ENCODE measurements around the gene GINS3. TPM values are rescaled to one million over a fixed set of nuclear protein-coding genes. Genes with fewer than 3 reads are reported as not detected.
A peak's percentile ranks its signal among the peaks of the same experiment; 100 is the strongest.
"Not testable (repeated sequence)": the region's sequence is repeated elsewhere in the genome, so short reads cannot be mapped to it uniquely, and the experiment has no call there.

Gene GINS3
- total RNA-seq, 1 experiment from 2014 or later, result 7.3 TPM

DNA sequence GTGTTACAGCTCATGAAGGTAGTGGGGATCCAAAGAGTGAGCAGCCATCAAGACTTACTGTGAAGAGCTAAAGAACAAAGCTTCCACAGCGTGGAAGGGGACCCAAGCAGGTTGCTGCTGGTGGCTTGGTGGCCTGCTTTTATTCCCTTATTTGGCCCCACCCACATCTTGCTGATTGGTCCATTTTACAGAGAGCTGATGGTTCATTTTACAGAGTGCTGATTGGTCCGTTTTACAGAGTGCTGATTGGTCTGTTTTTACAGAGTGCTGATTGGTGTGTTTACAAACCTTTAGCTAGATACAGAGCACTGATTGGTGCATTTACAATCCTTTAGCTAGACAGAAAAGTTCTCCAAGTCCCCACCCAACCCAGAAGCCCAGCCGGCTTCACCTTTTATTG is 9.0 kb downstream of the GINS3 start:
- H3K36me3 Mint-ChIP-seq, result peaks cover 30% of the 10 kb centered on the region
- H3K4me1 Mint-ChIP-seq; H3K27ac Mint-ChIP-seq; DNase-seq (ENCODE audit: low spot score); POLR2A ChIA-PET; ATAC-seq; H3K4me3 Mint-ChIP-seq; H3K27me3 Mint-ChIP-seq (ENCODE audit: low read depth); CTCF ChIA-PET; H3K9me3 Mint-ChIP-seq: not testable (repeated sequence)
- TF ChIP-seq NFYB (CRISPR knock-in tag; conservative IDR thresholded peaks at IDR 0.05; ENCODE audit: low read depth), result peak; percentile 27; the same call in 1 of the 2 replicates

DNA sequence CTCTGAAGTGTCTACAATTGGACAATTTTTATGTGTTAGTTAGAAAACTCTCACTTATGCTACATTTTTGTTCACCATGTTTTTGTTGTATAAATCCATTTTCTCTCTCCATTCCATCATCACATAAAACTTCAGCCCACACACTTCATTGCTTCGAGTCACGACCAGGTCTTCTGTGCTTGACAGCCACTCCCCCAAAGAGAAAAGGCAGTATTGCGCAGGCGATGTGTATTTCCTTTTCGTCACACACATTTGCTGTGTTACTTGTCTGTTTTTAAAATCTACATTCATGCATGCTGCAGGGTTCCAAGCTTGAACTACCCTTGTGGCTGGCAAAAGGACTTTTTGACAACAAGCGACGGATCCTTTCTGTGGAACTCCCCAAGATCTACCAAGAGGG is 10.5 kb downstream of the GINS3 start:
- no peak for TF ChIP-seq RELA (CRISPR knock-in tag; IDR thresholded peaks at IDR 0.05; ENCODE audit: borderline replicate concordance)
- no peak for TF ChIP-seq PRRX2 (CRISPR knock-in tag; IDR thresholded peaks at IDR 0.05)
- TF ChIP-seq ESRRA (CRISPR knock-in tag; IDR thresholded peaks at IDR 0.05; ENCODE audit: borderline replicate concordance), result no peak
- no peak for TF ChIP-seq TEAD1 (CRISPR knock-in tag; IDR thresholded peaks at IDR 0.05)
- TF ChIP-seq, protein P1, sequence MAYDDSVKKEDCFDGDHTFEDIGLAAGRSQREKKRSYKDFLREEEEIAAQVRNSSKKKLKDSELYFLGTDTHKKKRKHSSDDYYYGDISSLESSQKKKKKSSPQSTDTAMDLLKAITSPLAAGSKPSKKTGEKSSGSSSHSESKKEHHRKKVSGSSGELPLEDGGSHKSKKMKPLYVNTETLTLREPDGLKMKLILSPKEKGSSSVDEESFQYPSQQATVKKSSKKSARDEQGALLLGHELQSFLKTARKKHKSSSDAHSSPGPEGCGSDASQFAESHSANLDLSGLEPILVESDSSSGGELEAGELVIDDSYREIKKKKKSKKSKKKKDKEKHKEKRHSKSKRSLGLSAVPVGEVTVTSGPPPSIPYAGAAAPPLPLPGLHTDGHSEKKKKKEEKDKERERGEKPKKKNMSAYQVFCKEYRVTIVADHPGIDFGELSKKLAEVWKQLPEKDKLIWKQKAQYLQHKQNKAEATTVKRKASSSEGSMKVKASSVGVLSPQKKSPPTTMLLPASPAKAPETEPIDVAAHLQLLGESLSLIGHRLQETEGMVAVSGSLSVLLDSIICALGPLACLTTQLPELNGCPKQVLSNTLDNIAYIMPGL (CRISPR knock-in tag; IDR thresholded peaks at IDR 0.05), result no peak
- TF ChIP-seq, protein P2, sequence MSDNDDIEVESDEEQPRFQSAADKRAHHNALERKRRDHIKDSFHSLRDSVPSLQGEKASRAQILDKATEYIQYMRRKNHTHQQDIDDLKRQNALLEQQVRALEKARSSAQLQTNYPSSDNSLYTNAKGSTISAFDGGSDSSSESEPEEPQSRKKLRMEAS (CRISPR knock-in tag; IDR thresholded peaks at IDR 0.05), result no peak
- TF ChIP-seq, protein P3, sequence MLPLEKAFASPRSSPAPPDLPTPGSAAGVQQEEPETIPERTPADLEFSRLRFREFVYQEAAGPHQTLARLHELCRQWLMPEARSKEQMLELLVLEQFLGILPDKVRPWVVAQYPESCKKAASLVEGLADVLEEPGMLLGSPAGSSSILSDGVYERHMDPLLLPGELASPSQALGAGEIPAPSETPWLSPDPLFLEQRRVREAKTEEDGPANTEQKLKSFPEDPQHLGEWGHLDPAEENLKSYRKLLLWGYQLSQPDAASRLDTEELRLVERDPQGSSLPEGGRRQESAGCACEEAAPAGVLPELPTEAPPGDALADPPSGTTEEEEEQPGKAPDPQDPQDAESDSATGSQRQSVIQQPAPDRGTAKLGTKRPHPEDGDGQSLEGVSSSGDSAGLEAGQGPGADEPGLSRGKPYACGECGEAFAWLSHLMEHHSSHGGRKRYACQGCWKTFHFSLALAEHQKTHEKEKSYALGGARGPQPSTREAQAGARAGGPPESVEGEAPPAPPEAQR (CRISPR knock-in tag; IDR thresholded peaks at IDR 0.05), result no peak
- TF ChIP-seq FOXJ3 (CRISPR knock-in tag; IDR thresholded peaks at IDR 0.05; ENCODE audit: borderline replicate concordance), result no peak
- TF ChIP-seq ZNF416 (CRISPR knock-in tag; IDR thresholded peaks at IDR 0.05), result no peak
- no peak for TF ChIP-seq ZNF219 (CRISPR knock-in tag; IDR thresholded peaks at IDR 0.05; ENCODE audit: borderline replicate concordance)
- TF ChIP-seq SOX15 (CRISPR knock-in tag; IDR thresholded peaks at IDR 0.05), result no peak
- TF ChIP-seq ETV6 (CRISPR knock-in tag; IDR thresholded peaks at IDR 0.05), result no peak
- no peak for TF ChIP-seq NR3C1 (CRISPR knock-in tag; conservative IDR thresholded peaks at IDR 0.05; ENCODE audit: low read depth)
- TF ChIP-seq ZNF396 (CRISPR knock-in tag; IDR thresholded peaks at IDR 0.05; ENCODE audit: borderline replicate concordance), result no peak
- TF ChIP-seq MXD4 (CRISPR knock-in tag; IDR thresholded peaks at IDR 0.05; ENCODE audit: borderline replicate concordance), result no peak
- Mint-ChIP-seq H3K9me3 (peaks cover 10% of the 10 kb centered on the region), H3K36me3 (peaks cover 23% of the 10 kb centered on the region), H3K4me1 (no peaks in the 10 kb centered on the region), H3K27me3 (ENCODE audit: low read depth) (no peaks in the 10 kb centered on the region), H3K4me3 (no peak overlapping the region), H3K27ac (no peak overlapping the region)
- CTCF ChIA-PET, result no interaction called here
- ATAC-seq (no peak), DNase-seq (ENCODE audit: low spot score) (no peak)
- POLR2A ChIA-PET, result no interaction called here

DNA sequence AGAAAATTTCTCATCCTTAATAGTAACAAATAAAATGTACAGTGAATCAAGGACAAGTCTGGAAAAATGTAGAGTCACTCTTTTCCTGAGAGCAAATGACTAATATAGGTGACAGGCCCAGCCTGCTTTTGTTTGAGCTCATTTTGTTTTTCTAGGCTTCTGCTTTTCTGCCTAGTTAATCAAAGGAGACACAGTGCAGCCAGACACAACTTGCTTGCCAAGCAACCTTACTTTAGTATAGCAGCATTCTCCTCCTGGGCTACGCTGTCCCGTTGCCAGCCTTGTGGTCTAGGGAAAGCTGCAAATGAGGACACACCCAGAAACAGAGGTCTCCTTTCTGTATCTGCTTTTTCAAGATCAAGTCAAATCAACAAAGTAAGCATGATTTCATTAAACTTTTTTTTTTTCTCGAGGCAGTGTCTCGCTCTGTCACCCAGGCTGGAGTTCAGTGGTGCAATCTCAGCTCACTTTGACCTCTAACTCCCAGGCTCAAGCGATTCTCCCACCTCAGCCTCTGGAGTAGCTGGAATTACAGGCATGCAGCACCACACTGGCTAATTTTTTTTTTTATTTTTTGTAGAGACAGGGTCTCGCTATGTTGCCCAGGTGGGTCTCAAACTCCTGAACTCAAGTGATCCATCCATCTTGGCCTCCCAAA is 17.2 kb downstream of the GINS3 start:
- ATAC-seq, result no peak
- TF ChIP-seq ZNF232 (CRISPR knock-in tag; IDR thresholded peaks at IDR 0.05) (no peak), EMX1 (CRISPR knock-in tag; IDR thresholded peaks at IDR 0.05) (no peak), TP53 (CRISPR knock-in tag; IDR thresholded peaks at IDR 0.05) (no peak), OVOL2 (CRISPR knock-in tag; IDR thresholded peaks at IDR 0.05; ENCODE audit: borderline replicate concordance) (no peak), RELA (CRISPR knock-in tag; IDR thresholded peaks at IDR 0.05; ENCODE audit: borderline replicate concordance) (no peak), NR3C1 (CRISPR knock-in tag; conservative IDR thresholded peaks at IDR 0.05; ENCODE audit: low read depth) (no peak), CREB1 (CRISPR knock-in tag; IDR thresholded peaks at IDR 0.05) (no peak), SOX15 (CRISPR knock-in tag; IDR thresholded peaks at IDR 0.05) (no peak), ZNF138 (CRISPR knock-in tag; conservative IDR thresholded peaks at IDR 0.05) (no peak), ZNF219 (CRISPR knock-in tag; IDR thresholded peaks at IDR 0.05; ENCODE audit: borderline replicate concordance) (no peak)
- TF ChIP-seq, protein P1 (CRISPR knock-in tag; IDR thresholded peaks at IDR 0.05), result no peak
- TF ChIP-seq, protein P4, sequence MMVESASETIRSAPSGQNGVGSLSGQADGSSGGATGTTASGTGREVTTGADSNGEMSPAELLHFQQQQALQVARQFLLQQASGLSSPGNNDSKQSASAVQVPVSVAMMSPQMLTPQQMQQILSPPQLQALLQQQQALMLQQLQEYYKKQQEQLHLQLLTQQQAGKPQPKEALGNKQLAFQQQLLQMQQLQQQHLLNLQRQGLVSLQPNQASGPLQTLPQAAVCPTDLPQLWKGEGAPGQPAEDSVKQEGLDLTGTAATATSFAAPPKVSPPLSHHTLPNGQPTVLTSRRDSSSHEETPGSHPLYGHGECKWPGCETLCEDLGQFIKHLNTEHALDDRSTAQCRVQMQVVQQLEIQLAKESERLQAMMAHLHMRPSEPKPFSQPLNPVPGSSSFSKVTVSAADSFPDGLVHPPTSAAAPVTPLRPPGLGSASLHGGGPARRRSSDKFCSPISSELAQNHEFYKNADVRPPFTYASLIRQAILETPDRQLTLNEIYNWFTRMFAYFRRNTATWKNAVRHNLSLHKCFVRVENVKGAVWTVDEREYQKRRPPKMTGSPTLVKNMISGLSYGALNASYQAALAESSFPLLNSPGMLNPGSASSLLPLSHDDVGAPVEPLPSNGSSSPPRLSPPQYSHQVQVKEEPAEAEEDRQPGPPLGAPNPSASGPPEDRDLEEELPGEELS (CRISPR knock-in tag; IDR thresholded peaks at IDR 0.05), result no peak
- TF ChIP-seq, protein P5, sequence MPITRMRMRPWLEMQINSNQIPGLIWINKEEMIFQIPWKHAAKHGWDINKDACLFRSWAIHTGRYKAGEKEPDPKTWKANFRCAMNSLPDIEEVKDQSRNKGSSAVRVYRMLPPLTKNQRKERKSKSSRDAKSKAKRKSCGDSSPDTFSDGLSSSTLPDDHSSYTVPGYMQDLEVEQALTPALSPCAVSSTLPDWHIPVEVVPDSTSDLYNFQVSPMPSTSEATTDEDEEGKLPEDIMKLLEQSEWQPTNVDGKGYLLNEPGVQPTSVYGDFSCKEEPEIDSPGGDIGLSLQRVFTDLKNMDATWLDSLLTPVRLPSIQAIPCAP (CRISPR knock-in tag; IDR thresholded peaks at IDR 0.05), result no peak
- 0 out of 2 replicates have a peak, but pooled peaks cover 3% of the 10 kb centered on the region for H3K36me3 Mint-ChIP-seq
- POLR2A ChIA-PET, result no interaction called here
- H3K4me1 Mint-ChIP-seq, result no peaks in the 10 kb centered on the region
- no peak overlapping the region for H3K4me3 Mint-ChIP-seq
- H3K27me3 Mint-ChIP-seq (ENCODE audit: low read depth), result no peaks in the 10 kb centered on the region; the same call in 1 of the 2 replicates
- CTCF ChIA-PET, result interaction anchor here (0.7 to 3.4 kb wide), 3 partner anchors 9 to 110 kb away, joined by 3 to 12 read pairs (median 3); no protein-coding TSS in a partner anchor
- H3K27ac Mint-ChIP-seq, result no peak overlapping the region
- no peaks in the 10 kb centered on the region for H3K9me3 Mint-ChIP-seq
- DNase-seq (ENCODE audit: low spot score), result no peak
